ENCODE results near the gene GPAM. TPM values are rescaled to one million over a fixed set of nuclear protein-coding genes. Genes with fewer than 3 reads are reported as not detected.

Gene GPAM
- total RNA-seq, 2 experiments from 2014 or later = 6.1 to 7.1 TPM

DNA sequence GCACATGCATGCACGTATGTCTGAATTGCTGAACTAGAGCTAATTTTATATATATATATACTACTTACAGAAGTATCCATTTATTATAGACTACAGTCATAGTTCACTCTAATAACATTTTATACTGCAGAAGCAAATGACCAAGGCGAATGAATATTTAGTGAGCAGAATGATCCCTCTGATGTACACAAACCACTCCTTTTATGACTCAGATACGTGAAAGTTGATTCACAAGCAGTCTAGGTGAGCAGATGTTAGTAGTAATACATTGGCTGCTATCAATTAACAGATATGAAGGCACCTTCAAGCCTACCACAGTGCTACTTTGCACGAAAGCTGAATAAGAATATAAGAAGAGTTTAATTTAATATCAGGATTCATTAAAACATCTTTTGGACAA lies 10.4 kb downstream of the GPAM start:
- H3K9me3 Mint-ChIP-seq (ENCODE audit: insufficient read depth) = no peaks in the 10 kb centered on the region
- H3K27ac Mint-ChIP-seq = no peak overlapping the region
- POLR2A ChIA-PET = no interaction called here
- H3K27me3 Mint-ChIP-seq (ENCODE audit: low read depth) = no peaks in the 10 kb centered on the region
- ATAC-seq (no peak), DNase-seq (no peak)
- CTCF ChIA-PET = interaction anchor here (1.3 kb wide), 1 partner anchor 9 kb away, joined by 5 read pairs; the partner anchor contains the start of gene GPAM
- H3K4me1 Mint-ChIP-seq (ENCODE audit: low read depth) = no peaks in the 10 kb centered on the region
- H3K36me3 Mint-ChIP-seq (ENCODE audit: low read depth) = peaks cover 32% of the 10 kb centered on the region
- no peak overlapping the region for H3K4me3 Mint-ChIP-seq

DNA sequence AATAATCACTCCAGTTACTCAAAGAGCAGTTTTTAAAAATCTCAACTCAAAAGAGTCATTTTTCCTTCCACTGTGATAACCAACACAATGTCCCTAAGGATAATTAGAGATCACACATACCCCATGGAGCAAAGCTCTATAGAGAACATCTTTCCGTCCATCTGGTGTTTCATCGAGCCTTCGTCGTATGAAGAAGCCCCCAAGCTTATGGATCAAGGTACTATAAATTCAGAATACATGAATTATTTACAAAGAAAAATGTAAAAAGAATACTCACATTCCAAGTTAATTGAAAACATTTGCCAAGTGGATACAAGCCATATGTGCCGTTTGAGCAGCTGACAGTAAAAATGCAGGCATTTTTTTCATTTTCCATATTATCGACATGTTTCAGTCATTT lies 14.8 kb downstream of the GPAM start:
- DNase-seq = no peak
- POLR2A ChIA-PET = interaction anchor here (1.1 kb wide), 1 partner anchor 14 kb away, joined by 4 read pairs; the partner anchor contains the start of gene GPAM

DNA sequence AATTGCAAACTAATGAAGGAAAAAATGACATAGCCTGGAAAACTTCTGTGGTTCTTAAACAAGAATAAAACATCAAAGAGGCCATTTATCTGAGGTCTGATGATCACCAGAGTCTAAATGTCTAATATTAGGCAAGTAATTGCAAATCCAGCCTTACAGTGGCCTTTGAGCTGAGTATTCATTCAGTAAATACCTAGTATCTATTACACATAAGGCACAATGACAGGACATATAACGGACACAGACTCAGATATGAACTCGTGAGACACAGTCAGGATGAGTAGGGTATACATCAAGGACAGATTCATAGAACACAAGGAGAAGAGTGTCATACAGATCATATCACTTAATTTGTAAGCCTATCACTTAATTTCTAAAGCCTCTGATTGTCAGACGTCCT lies 16.8 kb downstream of the GPAM start:
- no peak overlapping the region for H3K4me3 Mint-ChIP-seq
- H3K27ac Mint-ChIP-seq = no peak overlapping the region
- no peak for DNase-seq
- no peak for ATAC-seq
- CTCF ChIA-PET = no interaction called here
- H3K36me3 Mint-ChIP-seq (ENCODE audit: low read depth) = peaks cover 33% of the 10 kb centered on the region
- H3K4me1 Mint-ChIP-seq (ENCODE audit: low read depth) = no peaks in the 10 kb centered on the region
- POLR2A ChIA-PET = no interaction called here
- H3K27me3 Mint-ChIP-seq (ENCODE audit: low read depth) = no peaks in the 10 kb centered on the region
- no peaks in the 10 kb centered on the region for H3K9me3 Mint-ChIP-seq (ENCODE audit: insufficient read depth)

More for the DNA sequence above, 14.8 kb downstream of the GPAM start:
- Mint-ChIP-seq H3K9me3 (ENCODE audit: insufficient read depth) (no peaks in the 10 kb centered on the region), H3K4me1 (ENCODE audit: low read depth) (no peaks in the 10 kb centered on the region), H3K27ac (no peak overlapping the region), H3K4me3 (no peak overlapping the region), H3K36me3 (ENCODE audit: low read depth) (peaks cover 35% of the 10 kb centered on the region), H3K27me3 (ENCODE audit: low read depth) (no peaks in the 10 kb centered on the region)
- CTCF ChIA-PET = interaction anchor here (1.0 to 1.5 kb wide), 2 partner anchors 11 to 31 kb away, joined by 3 read pairs; no protein-coding TSS in a partner anchor
- no peak for ATAC-seq

DNA sequence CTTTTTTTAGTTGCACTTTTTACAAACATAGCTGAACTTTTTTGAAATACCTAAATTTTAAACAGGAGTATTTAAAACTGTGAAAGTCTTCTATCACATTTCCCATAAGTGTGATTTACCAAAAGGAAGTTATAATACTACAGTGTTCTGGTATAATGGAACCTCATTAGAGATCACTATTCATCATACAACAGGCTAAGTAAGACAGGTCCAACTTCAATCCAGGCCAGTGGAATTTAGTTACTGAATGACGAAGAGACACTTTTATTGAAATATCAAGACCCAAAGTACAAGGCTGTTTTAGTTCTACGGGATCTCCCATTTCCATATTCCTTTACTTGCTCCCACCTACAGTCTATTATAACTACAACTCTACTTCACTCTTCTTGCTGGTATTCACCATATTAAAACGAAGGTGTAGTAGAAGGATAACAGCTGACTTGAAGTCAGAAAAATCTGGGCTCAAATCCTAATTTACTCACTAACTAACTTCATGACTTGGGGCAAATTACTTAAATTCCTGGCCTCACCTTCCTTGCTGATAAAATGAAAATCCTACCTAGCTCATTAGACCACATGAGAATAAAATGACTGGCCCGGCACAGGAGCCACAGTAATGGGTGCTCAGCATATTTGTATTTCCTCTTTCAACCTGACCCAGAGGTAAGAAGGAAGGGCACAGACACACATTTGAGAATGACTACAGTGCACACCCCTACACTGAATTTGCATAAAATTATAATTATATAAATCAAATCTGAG lies 21.6 kb downstream of the GPAM start:
- no peak overlapping the region for H3K27ac Mint-ChIP-seq
- ChIA-PET POLR2A (interaction anchor here (1.3 kb wide), 1 partner anchor 8 kb away, joined by 3 read pairs; no protein-coding TSS in a partner anchor), CTCF (interaction anchor here (1.1 kb wide), 2 partner anchors 21 to 147 kb away, joined by 3 read pairs; no protein-coding TSS in a partner anchor)
- ATAC-seq (no peak), DNase-seq (no peak)
- peaks cover 36% of the 10 kb centered on the region for H3K36me3 Mint-ChIP-seq (ENCODE audit: low read depth)
- H3K9me3 Mint-ChIP-seq (ENCODE audit: insufficient read depth) = no peaks in the 10 kb centered on the region
- H3K4me3 Mint-ChIP-seq = no peak overlapping the region
- no peaks in the 10 kb centered on the region for H3K4me1 Mint-ChIP-seq (ENCODE audit: low read depth)
- H3K27me3 Mint-ChIP-seq (ENCODE audit: low read depth) = no peaks in the 10 kb centered on the region

DNA sequence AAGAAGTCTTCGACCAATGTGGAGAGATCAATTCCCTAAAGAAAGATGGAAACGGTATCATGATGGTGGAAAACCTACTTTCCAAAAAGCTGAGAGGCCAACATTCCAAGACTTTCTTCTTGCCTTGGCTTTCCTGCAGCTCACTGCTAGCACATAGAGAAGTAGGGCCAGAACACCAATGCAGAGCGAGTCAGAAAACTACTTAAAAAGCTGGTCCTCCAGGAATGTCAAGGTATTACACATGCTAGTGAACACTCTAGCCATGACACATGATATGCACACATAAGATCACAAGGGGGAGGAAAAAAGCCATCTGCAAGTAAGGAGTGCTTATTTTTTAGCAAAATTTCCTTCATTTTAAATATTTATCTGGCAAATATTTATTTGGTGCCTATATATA lies 22.7 kb downstream of the GPAM start:
- Mint-ChIP-seq H3K27me3 (ENCODE audit: low read depth) (no peaks in the 10 kb centered on the region), H3K9me3 (ENCODE audit: insufficient read depth) (no peaks in the 10 kb centered on the region), H3K4me1 (ENCODE audit: low read depth) (no peaks in the 10 kb centered on the region), H3K27ac (no peak overlapping the region), H3K4me3 (no peak overlapping the region), H3K36me3 (ENCODE audit: low read depth) (peaks cover 39% of the 10 kb centered on the region)
- no peak for ATAC-seq
- DNase-seq = no peak
- ChIA-PET POLR2A (interaction anchor here (0.5 to 1.3 kb wide), 2 partner anchors 9 to 1508 kb away, joined by 3 read pairs; no protein-coding TSS in a partner anchor), CTCF (interaction anchor here (1.0 to 2.3 kb wide), 5 partner anchors 20 to 148 kb away, joined by 3 to 8 read pairs (median 3); no protein-coding TSS in a partner anchor)

DNA sequence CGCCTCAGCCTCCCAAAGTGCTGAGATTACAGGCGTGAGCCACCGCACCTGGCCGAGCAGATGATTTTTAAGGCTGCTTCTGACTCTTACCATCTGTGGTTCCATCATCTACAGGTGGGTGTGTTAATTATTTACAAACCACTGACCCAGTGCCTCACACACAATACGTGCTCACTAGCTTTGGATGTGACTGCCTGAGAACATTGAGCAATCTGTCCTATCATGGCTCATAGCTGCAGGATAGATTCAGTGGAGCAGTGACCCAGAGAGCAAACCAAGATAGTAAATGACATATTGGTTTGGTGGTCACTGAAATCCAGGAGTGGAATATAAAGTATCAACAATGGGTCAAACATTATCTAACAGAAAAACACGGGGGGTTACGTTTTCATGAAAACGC lies 24.1 kb downstream of the GPAM start:
- CTCF ChIA-PET = interaction anchor here (2.3 kb wide), 1 partner anchor 22 kb away, joined by 8 read pairs; no protein-coding TSS in a partner anchor
- Mint-ChIP-seq H3K9me3 (ENCODE audit: insufficient read depth) (no peaks in the 10 kb centered on the region), H3K27ac (no peak overlapping the region), H3K4me1 (ENCODE audit: low read depth) (no peaks in the 10 kb centered on the region), H3K27me3 (ENCODE audit: low read depth) (no peaks in the 10 kb centered on the region), H3K36me3 (ENCODE audit: low read depth) (peaks cover 39% of the 10 kb centered on the region), H3K4me3 (no peak overlapping the region)
- no peak for ATAC-seq
- POLR2A ChIA-PET = no interaction called here
- no peak for DNase-seq

DNA sequence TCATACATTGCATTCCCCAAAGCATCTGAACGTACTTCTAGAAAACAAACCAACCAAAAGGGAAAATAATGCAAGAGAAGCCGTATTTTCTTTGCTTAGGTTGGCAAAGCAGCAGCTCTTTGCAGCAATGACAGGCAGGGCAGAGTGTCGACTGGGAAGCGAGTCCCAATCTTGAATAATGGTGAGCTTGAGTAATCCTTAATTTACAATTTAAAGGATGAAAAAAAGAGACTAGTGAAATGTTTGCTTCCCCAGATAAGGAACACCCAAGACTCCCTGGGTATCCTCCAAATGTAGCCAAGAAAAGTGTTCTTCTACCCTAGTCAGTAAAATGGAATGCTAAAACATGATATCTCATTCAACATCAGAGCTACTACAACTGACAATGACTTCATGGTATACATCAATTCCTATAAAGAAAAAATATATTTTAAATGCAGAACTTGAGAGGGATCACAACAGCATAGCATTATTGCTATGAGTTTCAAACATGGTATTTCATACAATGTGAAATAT lies 32.0 kb downstream of the GPAM start:
- H3K4me1 Mint-ChIP-seq (ENCODE audit: low read depth) = no peaks in the 10 kb centered on the region
- H3K9me3 Mint-ChIP-seq (ENCODE audit: insufficient read depth) = no peaks in the 10 kb centered on the region
- DNase-seq (no peak), ATAC-seq (no peak)
- ChIA-PET POLR2A (no interaction called here), CTCF (interaction anchor here (2.9 kb wide), 1 partner anchor 14 kb away, joined by 17 read pairs; no protein-coding TSS in a partner anchor)
- H3K27ac Mint-ChIP-seq = no peak overlapping the region
- H3K36me3 Mint-ChIP-seq (ENCODE audit: low read depth) = peaks cover 14% of the 10 kb centered on the region
- no peaks in the 10 kb centered on the region for H3K27me3 Mint-ChIP-seq (ENCODE audit: low read depth)
- H3K4me3 Mint-ChIP-seq = no peak overlapping the region

DNA sequence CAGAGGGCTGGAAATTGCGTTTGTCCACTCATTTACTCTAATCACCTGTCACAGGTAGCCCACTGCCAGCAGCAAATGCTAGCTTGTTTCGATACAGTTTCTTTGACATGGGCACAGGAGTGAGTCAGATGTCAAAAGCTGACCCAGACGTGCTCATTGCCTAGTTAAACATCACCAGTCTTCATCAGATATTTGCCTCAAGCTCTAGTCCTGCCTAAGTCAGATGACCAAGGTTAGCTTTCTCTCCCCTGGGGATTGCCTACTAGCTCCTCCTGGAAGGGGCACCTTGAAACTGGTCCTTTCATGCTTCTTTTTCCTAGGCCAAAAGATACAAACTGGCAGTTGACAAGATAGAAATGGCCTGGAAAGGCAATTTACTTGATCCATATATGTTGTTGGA lies 35.2 kb downstream of the GPAM start:
- POLR2A ChIA-PET = no interaction called here
- peaks cover 4% of the 10 kb centered on the region for H3K36me3 Mint-ChIP-seq (ENCODE audit: low read depth)
- H3K4me1 Mint-ChIP-seq (ENCODE audit: low read depth) = no peaks in the 10 kb centered on the region
- no peaks in the 10 kb centered on the region for H3K27me3 Mint-ChIP-seq (ENCODE audit: low read depth)
- ATAC-seq (no peak), DNase-seq (no peak)
- no peak overlapping the region for H3K27ac Mint-ChIP-seq
- CTCF ChIA-PET = interaction anchor here (4.7 kb wide), 1 partner anchor 11 kb away, joined by 29 read pairs; no protein-coding TSS in a partner anchor
- H3K9me3 Mint-ChIP-seq (ENCODE audit: insufficient read depth) = no peaks in the 10 kb centered on the region
- no peak overlapping the region for H3K4me3 Mint-ChIP-seq

DNA sequence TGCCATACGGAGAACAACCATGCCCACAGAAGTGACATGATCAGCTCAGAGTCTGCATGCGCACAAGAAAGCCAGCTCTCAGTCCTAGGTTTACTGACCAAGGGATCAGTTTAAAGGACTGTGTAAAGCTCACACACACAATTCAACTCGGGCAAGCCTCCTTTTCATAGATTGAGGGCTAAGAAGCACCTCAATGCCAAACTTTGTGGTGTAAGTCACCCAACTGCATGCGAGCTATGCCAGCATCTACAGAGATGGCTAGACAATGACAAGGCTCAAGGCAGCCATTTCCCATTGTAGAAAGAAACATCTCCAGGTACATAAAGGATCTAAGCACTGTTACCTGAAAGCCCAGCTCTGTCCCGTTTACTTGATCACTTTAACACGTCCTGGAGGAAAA lies 36.8 kb downstream of the GPAM start:
- no peaks in the 10 kb centered on the region for H3K9me3 Mint-ChIP-seq (ENCODE audit: insufficient read depth)
- no peak overlapping the region for H3K4me3 Mint-ChIP-seq
- CTCF ChIA-PET = interaction anchor here (4.7 kb wide), 1 partner anchor 10 kb away, joined by 29 read pairs; no protein-coding TSS in a partner anchor
- H3K36me3 Mint-ChIP-seq (ENCODE audit: low read depth) = no peaks in the 10 kb centered on the region
- H3K4me1 Mint-ChIP-seq (ENCODE audit: low read depth) = no peaks in the 10 kb centered on the region
- POLR2A ChIA-PET = no interaction called here
- no peak for DNase-seq
- H3K27ac Mint-ChIP-seq = no peak overlapping the region
- ATAC-seq = no peak
- H3K27me3 Mint-ChIP-seq (ENCODE audit: low read depth) = no peaks in the 10 kb centered on the region

DNA sequence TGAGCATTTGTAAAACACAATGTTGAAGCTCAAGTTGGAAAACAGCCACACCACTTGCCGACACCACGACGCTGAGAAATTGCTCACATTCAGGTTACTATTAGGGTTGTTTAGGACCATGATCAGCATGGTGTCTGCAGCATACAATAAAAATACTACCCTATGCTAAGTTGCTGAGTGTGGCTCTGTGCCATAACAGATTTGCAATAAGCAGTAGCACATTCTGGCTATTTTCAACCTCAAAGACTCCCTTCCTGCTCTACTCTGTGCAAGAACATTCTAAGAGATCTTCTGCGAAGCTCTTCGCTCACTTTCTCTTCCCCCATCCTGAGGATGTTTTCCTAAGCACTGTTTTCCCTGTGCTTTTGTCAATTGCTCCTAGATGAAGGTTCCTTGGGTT lies 38.3 kb downstream of the GPAM start:
- Mint-ChIP-seq H3K4me3 (no peak overlapping the region), H3K9me3 (ENCODE audit: insufficient read depth) (no peaks in the 10 kb centered on the region), H3K36me3 (ENCODE audit: low read depth) (no peaks in the 10 kb centered on the region), H3K27ac (no peak overlapping the region), H3K27me3 (ENCODE audit: low read depth) (no peaks in the 10 kb centered on the region), H3K4me1 (ENCODE audit: low read depth) (peaks cover under 1% of the 10 kb centered on the region)
- no peak for DNase-seq
- ChIA-PET POLR2A (no interaction called here), CTCF (interaction anchor here (4.7 kb wide), 1 partner anchor 8 kb away, joined by 29 read pairs; no protein-coding TSS in a partner anchor)
- no peak for ATAC-seq

DNA sequence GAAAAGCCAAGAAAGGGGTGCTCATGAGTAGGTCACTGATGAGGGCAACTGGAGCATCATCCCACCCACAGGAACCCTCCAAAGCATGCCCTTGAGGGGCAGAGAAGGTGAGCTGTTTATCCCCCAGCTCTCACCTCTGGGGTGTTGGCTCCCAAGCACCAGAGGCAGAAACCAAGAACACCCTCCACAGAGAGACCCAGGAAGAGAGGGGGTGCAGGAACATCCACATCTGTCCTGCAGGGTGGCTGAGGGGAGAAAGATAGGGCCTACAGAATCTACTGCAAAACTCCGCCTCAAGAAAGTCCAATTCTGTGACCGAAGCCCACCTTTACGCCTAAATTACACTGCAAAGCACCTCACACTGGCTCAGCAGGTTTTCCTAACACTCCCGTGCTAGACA lies 40.1 kb downstream of the GPAM start:
- POLR2A ChIA-PET = no interaction called here
- peaks cover 4% of the 10 kb centered on the region for H3K4me1 Mint-ChIP-seq (ENCODE audit: low read depth)
- no peak for ATAC-seq
- peaks cover 1% of the 10 kb centered on the region for H3K27me3 Mint-ChIP-seq (ENCODE audit: low read depth)
- no peak overlapping the region for H3K4me3 Mint-ChIP-seq
- no peak overlapping the region for H3K27ac Mint-ChIP-seq
- DNase-seq = no peak
- H3K9me3 Mint-ChIP-seq (ENCODE audit: insufficient read depth) = no peaks in the 10 kb centered on the region
- no peaks in the 10 kb centered on the region for H3K36me3 Mint-ChIP-seq (ENCODE audit: low read depth)
- CTCF ChIA-PET = no interaction called here

DNA sequence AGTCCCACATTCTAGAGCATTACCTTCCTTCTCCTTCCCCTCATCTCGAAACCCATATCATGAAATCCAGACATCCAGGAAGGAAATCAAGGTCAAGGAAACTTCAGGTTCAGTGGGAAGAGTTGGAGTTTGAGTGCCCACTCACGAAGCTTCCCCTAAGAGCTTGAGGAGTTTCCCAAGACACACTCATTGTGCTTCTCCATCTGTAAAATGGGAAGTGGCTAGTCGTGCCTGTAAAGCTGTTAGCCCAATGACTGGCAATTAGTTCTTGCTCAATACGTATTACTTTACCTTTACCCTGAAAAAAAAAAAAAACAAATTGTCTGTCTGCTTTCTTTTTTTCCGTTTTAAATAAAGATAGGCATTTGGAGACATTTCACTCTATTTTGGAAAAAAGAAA lies 42.3 kb downstream of the GPAM start:
- H3K27me3 Mint-ChIP-seq (ENCODE audit: low read depth) = peaks cover 3% of the 10 kb centered on the region
- peaks cover 4% of the 10 kb centered on the region for H3K4me1 Mint-ChIP-seq (ENCODE audit: low read depth)
- ChIA-PET CTCF (interaction anchor here (0.8 to 1.5 kb wide), 6 partner anchors 13 to 294 kb away, joined by 3 to 4 read pairs (median 3); no protein-coding TSS in a partner anchor), POLR2A (no interaction called here)
- ATAC-seq = no peak
- no peak overlapping the region for H3K4me3 Mint-ChIP-seq
- H3K27ac Mint-ChIP-seq = no peak overlapping the region
- H3K36me3 Mint-ChIP-seq (ENCODE audit: low read depth) = no peaks in the 10 kb centered on the region
- DNase-seq = no peak
- H3K9me3 Mint-ChIP-seq (ENCODE audit: insufficient read depth) = no peaks in the 10 kb centered on the region

Measured in activated CD8-positive, alpha-beta T cell treated with anti-CD3 and anti-CD28 coated beads, Interleukin-2, amount 10 ng/mL, durations not matched to agents 7 days and 5 days (primary cell).